ENCODE measurements around the gene LHX4. TPM values are rescaled to one million over a fixed set of nuclear protein-coding genes. Genes with fewer than 3 reads are reported as not detected.

Gene LHX4
- total and polyA plus RNA-seq, 10 of the 15 experiments (the other 5 are each of a cell fraction or from before 2014, with no cell fraction given) = 0.05 to 0.80 (median 0.32) TPM; not detected in 6

GRCh38 chr1:180286417-180286816, 56.4 kb downstream of the LHX4 start:
- Histone ChIP-seq H3K4me1 (ENCODE audit: control insufficient read depth, insufficient read depth, low read length) (no peaks in the 10 kb centered on the region), H2AFZ (ENCODE audit: control insufficient read depth, low read depth, low read length) (no peak overlapping the region), H3K9ac (ENCODE audit: control insufficient read depth, insufficient read depth, low read length) (no peak overlapping the region), H3K27me3 (replicated peaks in 1 of 2; ENCODE audit: control insufficient read depth in 2 of 2, insufficient read depth in 2 of 2, low read length in 1 of 2) (no peaks in the 10 kb centered on the region), H3K27ac (ENCODE audit: control insufficient read depth, insufficient read depth) (no peak overlapping the region), H3K9me3 (replicated peaks; ENCODE audit: control insufficient read depth, insufficient read depth, low read length) (no peaks in the 10 kb centered on the region), H3K4me2 (ENCODE audit: control insufficient read depth, insufficient read depth) (no peak overlapping the region), H3K36me3 (ENCODE audit: control insufficient read depth in 2 of 2, insufficient read depth in 2 of 2, low read length in 1 of 2) (peaks cover 0 to 3% of the 10 kb centered on the region in 2 experiments; a peak in 1 of 4 replicates), H3K4me3 (no peak overlapping the region), H3K79me2 (ENCODE audit: control insufficient read depth, insufficient read depth, low read length) (no peaks in the 10 kb centered on the region), H4K20me1 (ENCODE audit: control insufficient read depth, insufficient read depth) (no peaks in the 10 kb centered on the region)
- no TSS peak for BruUV-seq (replicated peaks)
- FAIRE-seq = no peak
- ChIA-PET CTCF (interaction anchor here (1.4 to 1.6 kb wide), 2 partner anchors 33 to 107 kb away, joined by 4 to 7 read pairs; no protein-coding TSS in a partner anchor), POLR2A (no interaction called here), SMC1A (ENCODE audit: uncharacterized antibody, unreplicated experiment) (no interaction called here), RAD21 (ENCODE audit: unreplicated experiment) (no interaction called here)
- ATAC-seq = no peak
- no peak for DNase-seq (ENCODE audit: low read depth, low spot score)
- intact Hi-C loops (cut with micrococcal nuclease; ENCODE audit: unreplicated experiment) (no loop called here), in situ Hi-C loops (cut with MboI) (no loop called here)
- TF ChIP-seq, protein P1, sequence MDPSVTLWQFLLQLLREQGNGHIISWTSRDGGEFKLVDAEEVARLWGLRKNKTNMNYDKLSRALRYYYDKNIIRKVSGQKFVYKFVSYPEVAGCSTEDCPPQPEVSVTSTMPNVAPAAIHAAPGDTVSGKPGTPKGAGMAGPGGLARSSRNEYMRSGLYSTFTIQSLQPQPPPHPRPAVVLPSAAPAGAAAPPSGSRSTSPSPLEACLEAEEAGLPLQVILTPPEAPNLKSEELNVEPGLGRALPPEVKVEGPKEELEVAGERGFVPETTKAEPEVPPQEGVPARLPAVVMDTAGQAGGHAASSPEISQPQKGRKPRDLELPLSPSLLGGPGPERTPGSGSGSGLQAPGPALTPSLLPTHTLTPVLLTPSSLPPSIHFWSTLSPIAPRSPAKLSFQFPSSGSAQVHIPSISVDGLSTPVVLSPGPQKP (IDR thresholded peaks at IDR 0.05; ENCODE audit: low read depth, low read length) = no peak
- TF ChIP-seq GABPA (IDR thresholded peaks at IDR 0.05; ENCODE audit: low read depth) = no peak
- no peak for TF ChIP-seq WRNIP1 (IDR thresholded peaks at IDR 0.05; ENCODE audit: borderline replicate concordance, low read depth, low read length)
- no peak for TF ChIP-seq NFYA (IDR thresholded peaks at IDR 0.05; ENCODE audit: borderline replicate concordance, low read depth, low read length)
- TF ChIP-seq BACH1 (IDR thresholded peaks at IDR 0.05; ENCODE audit: borderline replicate concordance) = no peak
- no peak for TF ChIP-seq EGR1 (IDR thresholded peaks at IDR 0.05; ENCODE audit: borderline replicate concordance in 1 of 2, low read depth in 2 of 2, low read length in 2 of 2)
- TF ChIP-seq BRCA1 (IDR thresholded peaks at IDR 0.05; ENCODE audit: low read depth, low read length) = no peak
- TF ChIP-seq SRF (IDR thresholded peaks at IDR 0.05; ENCODE audit: low read depth in 2 of 2, low read length in 2 of 2) = no peak
- TF ChIP-seq SMARCA5 (IDR thresholded peaks at IDR 0.05) = no peak
- no peak for TF ChIP-seq ZNF217 (IDR thresholded peaks at IDR 0.05)
- no peak for TF ChIP-seq CEBPZ (IDR thresholded peaks at IDR 0.05; ENCODE audit: low read depth, low read length)
- no peak for TF ChIP-seq ZNF207 (IDR thresholded peaks at IDR 0.05; ENCODE audit: borderline replicate concordance)
- no peak for TF ChIP-seq POLR2AphosphoS2 (IDR thresholded peaks at IDR 0.05; ENCODE audit: low read depth, low read length)
- TF ChIP-seq, protein P2, sequence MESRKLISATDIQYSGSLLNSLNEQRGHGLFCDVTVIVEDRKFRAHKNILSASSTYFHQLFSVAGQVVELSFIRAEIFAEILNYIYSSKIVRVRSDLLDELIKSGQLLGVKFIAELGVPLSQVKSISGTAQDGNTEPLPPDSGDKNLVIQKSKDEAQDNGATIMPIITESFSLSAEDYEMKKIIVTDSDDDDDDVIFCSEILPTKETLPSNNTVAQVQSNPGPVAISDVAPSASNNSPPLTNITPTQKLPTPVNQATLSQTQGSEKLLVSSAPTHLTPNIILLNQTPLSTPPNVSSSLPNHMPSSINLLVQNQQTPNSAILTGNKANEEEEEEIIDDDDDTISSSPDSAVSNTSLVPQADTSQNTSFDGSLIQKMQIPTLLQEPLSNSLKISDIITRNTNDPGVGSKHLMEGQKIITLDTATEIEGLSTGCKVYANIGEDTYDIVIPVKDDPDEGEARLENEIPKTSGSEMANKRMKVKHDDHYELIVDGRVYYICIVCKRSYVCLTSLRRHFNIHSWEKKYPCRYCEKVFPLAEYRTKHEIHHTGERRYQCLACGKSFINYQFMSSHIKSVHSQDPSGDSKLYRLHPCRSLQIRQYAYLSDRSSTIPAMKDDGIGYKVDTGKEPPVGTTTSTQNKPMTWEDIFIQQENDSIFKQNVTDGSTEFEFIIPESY (IDR thresholded peaks at IDR 0.05) = no peak
- TF ChIP-seq SPI1 (IDR thresholded peaks at IDR 0.05; ENCODE audit: borderline replicate concordance, insufficient read depth, low read depth, low read length) = no peak
